ENCODE data around the gene UBTF. TPM values are rescaled to one million over a fixed set of nuclear protein-coding genes. Genes with fewer than 3 reads are reported as not detected.

Gene UBTF
- total RNA-seq, 4 donors from 2014 or later: 36.2 to 64.3 (median 46.0) TPM

DNA sequence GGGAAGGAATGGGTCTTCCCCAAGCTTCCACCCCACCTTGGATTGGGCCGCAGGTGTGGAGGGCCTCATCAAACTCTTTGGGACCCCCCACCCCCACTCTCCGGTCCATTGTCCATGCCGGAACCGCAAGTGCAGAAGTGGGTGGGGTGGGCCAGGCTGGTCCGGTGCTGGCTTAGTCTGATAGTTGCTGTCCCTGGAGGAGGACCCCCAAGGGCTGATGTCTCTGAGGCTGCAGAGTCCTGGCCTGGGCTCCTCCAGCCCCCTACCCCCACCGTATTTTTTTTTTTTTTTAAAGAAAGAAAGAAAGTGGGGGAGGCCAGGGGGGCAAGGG, 12.7 kb downstream of the UBTF start:
- DNase-seq (no peak), ATAC-seq (no peak)
- Histone ChIP-seq H3K9me3 (no peaks in the 10 kb centered on the region), H3K27me3 (no peaks in the 10 kb centered on the region), H3K4me3 (no peak overlapping the region), H3K27ac (no peak overlapping the region), H3K4me1 (peaks cover 11% of the 10 kb centered on the region in 2 donors), H3K36me3 (peaks cover 0 to 32% of the 10 kb centered on the region in 2 donors)
- TF ChIP-seq, protein P1, sequence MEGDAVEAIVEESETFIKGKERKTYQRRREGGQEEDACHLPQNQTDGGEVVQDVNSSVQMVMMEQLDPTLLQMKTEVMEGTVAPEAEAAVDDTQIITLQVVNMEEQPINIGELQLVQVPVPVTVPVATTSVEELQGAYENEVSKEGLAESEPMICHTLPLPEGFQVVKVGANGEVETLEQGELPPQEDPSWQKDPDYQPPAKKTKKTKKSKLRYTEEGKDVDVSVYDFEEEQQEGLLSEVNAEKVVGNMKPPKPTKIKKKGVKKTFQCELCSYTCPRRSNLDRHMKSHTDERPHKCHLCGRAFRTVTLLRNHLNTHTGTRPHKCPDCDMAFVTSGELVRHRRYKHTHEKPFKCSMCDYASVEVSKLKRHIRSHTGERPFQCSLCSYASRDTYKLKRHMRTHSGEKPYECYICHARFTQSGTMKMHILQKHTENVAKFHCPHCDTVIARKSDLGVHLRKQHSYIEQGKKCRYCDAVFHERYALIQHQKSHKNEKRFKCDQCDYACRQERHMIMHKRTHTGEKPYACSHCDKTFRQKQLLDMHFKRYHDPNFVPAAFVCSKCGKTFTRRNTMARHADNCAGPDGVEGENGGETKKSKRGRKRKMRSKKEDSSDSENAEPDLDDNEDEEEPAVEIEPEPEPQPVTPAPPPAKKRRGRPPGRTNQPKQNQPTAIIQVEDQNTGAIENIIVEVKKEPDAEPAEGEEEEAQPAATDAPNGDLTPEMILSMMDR (IDR thresholded peaks at IDR 0.05 in 4 of 5, conservative IDR thresholded peaks at IDR 0.05 in 1 of 5): no peak
- no peak for TF ChIP-seq POLR2A (IDR thresholded peaks at IDR 0.05)
- intact Hi-C loops (cut with DNase I; ENCODE audit: low total_unique reads): no loop called here
- in situ Hi-C loops (cut with MboI; ENCODE audit: low sequenced_read_pairs in 4 of 4): loop anchor here in 3 of 4 donors (10.0 to 25.0 kb wide), 2 partner anchors 128 to 306 kb away; partner anchors contain the start of gene GPATCH8 (in 3 of the 3)

- DNase-seq (no peak), ATAC-seq (no peak)
- no peaks in the 10 kb centered on the region for H3K27me3 ChIP-seq
- no peak overlapping the region for H3K4me3 ChIP-seq
- H3K27ac ChIP-seq: no peak overlapping the region
- in situ Hi-C loops (cut with MboI; ENCODE audit: low sequenced_read_pairs in 4 of 4) (loop anchor here in 3 of 4 donors (10.0 to 25.0 kb wide), 2 partner anchors 129 to 306 kb away; partner anchors contain the start of gene GPATCH8 (in 3 of the 3)), intact Hi-C loops (cut with DNase I; ENCODE audit: low total_unique reads) (no loop called here)
- peaks cover 11% of the 10 kb centered on the region in 2 donors for H3K4me1 ChIP-seq
- peaks cover 0 to 32% of the 10 kb centered on the region in 2 donors for H3K36me3 ChIP-seq
- no peaks in the 10 kb centered on the region for H3K9me3 ChIP-seq
- no peak for TF ChIP-seq POLR2A (IDR thresholded peaks at IDR 0.05)
- TF ChIP-seq, protein P1 (IDR thresholded peaks at IDR 0.05 in 4 of 5, conservative IDR thresholded peaks at IDR 0.05 in 1 of 5): no peak
These were observed 13.3 kb downstream of the UBTF start for GRCh38 chr17:44205962-44206824.

- Histone ChIP-seq H3K4me3 (no peak overlapping the region), H3K27me3 (no peaks in the 10 kb centered on the region), H3K27ac (no peak overlapping the region), H3K36me3 (peaks cover 0 to 30% of the 10 kb centered on the region in 2 donors), H3K9me3 (no peaks in the 10 kb centered on the region), H3K4me1 (peaks cover 0 to 6% of the 10 kb centered on the region in 2 donors)
- TF ChIP-seq, protein P1 (IDR thresholded peaks at IDR 0.05 in 4 of 5, conservative IDR thresholded peaks at IDR 0.05 in 1 of 5): no peak
- TF ChIP-seq POLR2A (IDR thresholded peaks at IDR 0.05): no peak
- in situ Hi-C loops (cut with MboI; ENCODE audit: low sequenced_read_pairs in 4 of 4) (loop anchor here (5.0 to 25.0 kb wide), 4 partner anchors 123 to 308 kb away; partner anchors contain the start of gene GPATCH8 (in 3 of the 4)), intact Hi-C loops (cut with DNase I; ENCODE audit: low total_unique reads) (no loop called here)
- ATAC-seq: no peak
- no peak for DNase-seq
These were observed 15.0 kb downstream of the UBTF start for GRCh38 chr17:44204441-44204882.

- ATAC-seq (no peak), DNase-seq (no peak)
- Histone ChIP-seq H3K4me3 (no peak overlapping the region), H3K36me3 (peaks cover 0 to 24% of the 10 kb centered on the region in 2 donors), H3K27ac (no peak overlapping the region), H3K4me1 (peaks cover 0 to 6% of the 10 kb centered on the region in 2 donors), H3K9me3 (no peaks in the 10 kb centered on the region), H3K27me3 (no peaks in the 10 kb centered on the region)
- in situ Hi-C loops (cut with MboI; ENCODE audit: low sequenced_read_pairs in 4 of 4): loop anchor here (5.0 to 25.0 kb wide), 4 partner anchors 123 to 308 kb away; partner anchors contain the start of gene GPATCH8 (in 3 of the 4)
- no peak for TF ChIP-seq POLR2A (IDR thresholded peaks at IDR 0.05)
- TF ChIP-seq, protein P1 (IDR thresholded peaks at IDR 0.05 in 4 of 5, conservative IDR thresholded peaks at IDR 0.05 in 1 of 5): peak; percentile 9 to 49 (median 42)
- intact Hi-C loops (cut with DNase I; ENCODE audit: low total_unique reads): no loop called here
These were observed 15.6 kb downstream of the UBTF start for GRCh38 chr17:44203731-44204440.

Data from gastrocnemius medialis (tissue), 4 donors.